IMR-90 (cell line): Measurements from ENCODE around the gene PPM1K. TPM values are rescaled to one million over a fixed set of nuclear protein-coding genes. Genes with fewer than 3 reads are reported as not detected.

ENCODE experiments used
- ATAC-seq: fragments of 200-7000 bp; cut with Tn5 transposase; 2 replicates; pipeline ENCODE4 v1.9.1; 2020; ENCODE audit warnings: low read depth, mild to moderate bottlenecking, moderate library complexity
- BruUV-seq: library from RNA; stranded (reverse); fragments of 400-500 nt; replicated peaks from 2 replicates; lab custom pipeline; 2021; lab: Mats Ljungman, UMichigan
- CTCF ChIA-PET: fragments of 300-600 bp; formaldehyde crosslinking; extraction: SDS; loops from one replicate; lab custom pipeline; 2021; ENCODE audit warnings: antibody characterized with exemption; lab: Yijun Ruan, JAX
- POLR2A ChIA-PET: fragments of 300-600 bp; sonication (Branson Sonifier 250); formaldehyde crosslinking; loops from one replicate; lab custom pipeline; 2022; ENCODE audit warnings: antibody characterized with exemption; ENCODE audit not compliant: unreplicated experiment; lab: Charles Lee
- DNase-seq: peaks from one replicate; pipeline ENCODE4 v3.0.0; 2013
- H2AFZ ChIP-seq: replicated peaks from 2 replicates; pipeline ENCODE3; 2013; ENCODE audit warnings: low read length, mild to moderate bottlenecking; ENCODE audit not compliant: poor library complexity
- H2AK5ac ChIP-seq: 2 replicates; pipeline ENCODE4 v1.6.1; 2013; ENCODE audit warnings: low read depth, low read length, inconsistent platforms
- H2AK9ac ChIP-seq: replicated peaks from 2 replicates; pipeline ENCODE3; 2013; ENCODE audit warnings: mild to moderate bottlenecking, low read depth, low read length, moderate library complexity; ENCODE audit not compliant: poor library complexity
- H2BK120ac ChIP-seq: 2 replicates; pipeline ENCODE4 v1.6.1; 2013; ENCODE audit warnings: low read depth, low read length, inconsistent platforms
- H2BK15ac ChIP-seq: 3 replicates; pipeline ENCODE4 v1.6.1; 2013; ENCODE audit warnings: low read depth, low read length, inconsistent platforms
- H2BK20ac ChIP-seq: 2 replicates; pipeline ENCODE4 v1.6.1; 2013; ENCODE audit warnings: low read depth, mild to moderate bottlenecking, inconsistent platforms, low read length, moderate library complexity
- H2BK5ac ChIP-seq: 2 replicates; pipeline ENCODE4 v1.6.1; 2013; ENCODE audit warnings: mild to moderate bottlenecking, low read depth, low read length, inconsistent platforms; ENCODE audit not compliant: poor library complexity, severe bottlenecking
- H3K14ac ChIP-seq: replicated peaks from 2 replicates; pipeline ENCODE4 v1.6.1; 2013; ENCODE audit warnings: low read depth, low read length, inconsistent platforms
- H3K18ac ChIP-seq: 2 replicates; pipeline ENCODE4 v1.6.1; 2013; ENCODE audit warnings: low read depth, low read length, control low read depth
- H3K23ac ChIP-seq: 2 replicates; pipeline ENCODE4 v1.6.1; 2013; ENCODE audit warnings: low read depth, low read length, inconsistent platforms
- H3K27ac ChIP-seq: 2 replicates; pipeline ENCODE4 v1.5.1; 2013; ENCODE audit warnings: mild to moderate bottlenecking, control low read depth, low read length; ENCODE audit not compliant: insufficient read depth
- H3K27me3 ChIP-seq: 2 replicates; pipeline ENCODE4 v1.6.1; 2013; ENCODE audit warnings: low read length; ENCODE audit not compliant: control insufficient read depth, insufficient read depth
- H3K36me3 ChIP-seq: 2 replicates; pipeline ENCODE4 v1.6.1; 2013; ENCODE audit warnings: low read length, mixed read lengths; ENCODE audit not compliant: control insufficient read depth, insufficient read depth
- H3K4ac ChIP-seq: 2 replicates; pipeline ENCODE4 v1.6.1; 2013; ENCODE audit warnings: low read depth, low read length, inconsistent platforms
- H3K4me1 ChIP-seq: 2 replicates; pipeline ENCODE4 v1.6.1; 2013; ENCODE audit warnings: low read length, mixed read lengths; ENCODE audit not compliant: control insufficient read depth, insufficient read depth
- H3K4me2 ChIP-seq: 2 replicates; pipeline ENCODE4 v1.6.1; 2013; ENCODE audit warnings: low read depth, mild to moderate bottlenecking, control low read depth, low read length, moderate library complexity
- H3K4me3 ChIP-seq: 2 replicates; pipeline ENCODE4 v1.5.1; 2013; ENCODE audit warnings: low read depth, mild to moderate bottlenecking, control low read depth, low read length, moderate library complexity; ENCODE audit not compliant: insufficient read depth
- H3K56ac ChIP-seq: 2 replicates; pipeline ENCODE4 v1.6.1; 2013; ENCODE audit warnings: low read length, inconsistent platforms; ENCODE audit not compliant: insufficient read depth; ENCODE audit errors: extremely low read depth
- H3K79me1 ChIP-seq, 2 experiments: 2 replicates each; pipeline ENCODE4 v1.6.1; 2013; ENCODE audit warnings: low read length in 2 of 2, inconsistent platforms in 1 of 2, low read depth in 1 of 2
- H3K9ac ChIP-seq: 2 replicates; pipeline ENCODE4 v1.6.1; 2013; ENCODE audit warnings: low read depth, low read length, control low read depth
- H3K9me1 ChIP-seq: 2 replicates; pipeline ENCODE4 v1.6.1; 2013; ENCODE audit warnings: low read length, inconsistent platforms; ENCODE audit not compliant: insufficient read depth
- H3K9me3 ChIP-seq: 2 replicates; pipeline ENCODE4 v1.6.1; 2013; ENCODE audit warnings: low read length; ENCODE audit not compliant: control insufficient read depth, insufficient read depth
- H4K20me1 ChIP-seq: 2 replicates; pipeline ENCODE4 v1.6.1; 2013; ENCODE audit warnings: low read length, inconsistent platforms; ENCODE audit not compliant: insufficient read depth
- H4K5ac ChIP-seq: 2 replicates; pipeline ENCODE4 v1.6.1; 2013; ENCODE audit warnings: mild to moderate bottlenecking, low read depth, low read length, control low read depth
- H4K8ac ChIP-seq, 2 experiments: 2 replicates each; pipeline ENCODE4 v1.6.1; 2013; ENCODE audit warnings: low read depth in 2 of 2, low read length in 2 of 2, control low read depth in 1 of 2, inconsistent platforms in 1 of 2
- H4K91ac ChIP-seq: 2 replicates; pipeline ENCODE4 v1.6.1; 2013; ENCODE audit warnings: low read depth, low read length, inconsistent platforms; ENCODE audit not compliant: insufficient read depth
- BHLHE40 ChIP-seq: fragments of 150-350 bp; IDR thresholded peaks from 2 replicates; pipeline ENCODE4 v1.6.1; 2016; ENCODE audit warnings: mild to moderate bottlenecking, low read depth, low read length
- CEBPB ChIP-seq: IDR thresholded peaks from 2 replicates; pipeline ENCODE4 v1.6.1; 2012; ENCODE audit warnings: low read depth, low read length, improper control_type of control experiment
- CHD1 ChIP-seq: IDR thresholded peaks from 2 replicates; pipeline ENCODE4 v1.6.1; 2012; ENCODE audit warnings: low read depth, low read length, improper control_type of control experiment
- CTCF ChIP-seq: conservative IDR thresholded peaks from 2 replicates; pipeline ENCODE4 v1.5.1; 2012; ENCODE audit warnings: mild to moderate bottlenecking, low read depth, low read length, improper control_type of control experiment
- FOS ChIP-seq: fragments of 150-350 bp; IDR thresholded peaks from 2 replicates; pipeline ENCODE4 v1.6.1; 2016; ENCODE audit warnings: low read depth, low read length
- MAFK ChIP-seq: IDR thresholded peaks from 2 replicates; pipeline ENCODE4 v1.6.1; 2012; ENCODE audit warnings: low read depth, low read length, improper control_type of control experiment
- MAZ ChIP-seq: IDR thresholded peaks from 2 replicates; pipeline ENCODE4 v1.6.1; 2012; ENCODE audit warnings: low read depth, mild to moderate bottlenecking, low read length, improper control_type of control experiment, moderate library complexity, borderline replicate concordance
- MXI1 ChIP-seq: IDR thresholded peaks from 2 replicates; pipeline ENCODE4 v1.6.1; 2012; ENCODE audit warnings: low read depth, mild to moderate bottlenecking, low read length, moderate library complexity, borderline replicate concordance
- NFE2L2 ChIP-seq: fragments of 150-350 bp; IDR thresholded peaks from 2 replicates; pipeline ENCODE4 v1.6.1; 2016; ENCODE audit warnings: low read depth, mild to moderate bottlenecking, low read length
- POLR2A ChIP-seq: IDR thresholded peaks from 2 replicates; pipeline ENCODE4 v1.6.1; 2012; ENCODE audit warnings: mild to moderate bottlenecking, low read depth, low read length
- RAD21 ChIP-seq: IDR thresholded peaks from 2 replicates; pipeline ENCODE4 v1.6.1; 2012; ENCODE audit warnings: low read length, improper control_type of control experiment
- RCOR1 ChIP-seq: IDR thresholded peaks from 2 replicates; pipeline ENCODE4 v1.6.1; 2012; ENCODE audit warnings: mild to moderate bottlenecking, low read length, improper control_type of control experiment; ENCODE audit not compliant: insufficient replicate concordance
- RFX5 ChIP-seq: IDR thresholded peaks from 2 replicates; pipeline ENCODE4 v1.8.0; 2012; ENCODE audit warnings: low read depth, mild to moderate bottlenecking, low read length, moderate library complexity
- SMC3 ChIP-seq: fragments of 150-350 bp; IDR thresholded peaks from 2 replicates; pipeline ENCODE4 v1.6.1; 2016; ENCODE audit warnings: low read depth, mild to moderate bottlenecking, antibody characterized with exemption, low read length, moderate library complexity
- USF2 ChIP-seq: fragments of 150-350 bp; IDR thresholded peaks from 2 replicates; pipeline ENCODE4 v1.6.1; 2017; ENCODE audit warnings: mild to moderate bottlenecking, antibody characterized with exemption, low read length, low read depth
- WGBS, 2 experiments: methylation state at CpG; one replicate each; pipeline versions ENCODE4 v1.1.5 to v1.1.7; 2013; ENCODE audit warnings: missing lambda C conversion rate in 2 of 2; ENCODE audit not compliant: insufficient read length in 1 of 2; ENCODE audit errors: extremely low coverage in 2 of 2; 5-methylcytosine and 5-hydroxymethylcytosine counted together
- dilution Hi-C: fragments of 300-500 bp; cut with HindIII; formaldehyde crosslinking; loops from one replicate; pipeline ENCODE4 v1.14.3; 2018; ENCODE audit warnings: low sequenced_read_pairs; ENCODE audit not compliant: unreplicated experiment
- in situ Hi-C: fragments of 300-500 bp; cut with MboI; formaldehyde crosslinking; loops from 3 replicates; pipeline ENCODE4 v1.14.3; 2019; ENCODE audit warnings: low sequenced_read_pairs, inconsistent platforms, mixed read lengths
- intact Hi-C: fragments of 100-400 bp; cut with micrococcal nuclease; formaldehyde crosslinking; loops from 2 replicates; pipeline ENCODE4 v1.10.0; 2022
- polyA plus RNA-seq, 3 experiments: library from polyadenylated mRNA; depleted of rRNA; stranded (reverse); fragments of >200 nt; gene quantifications; 2 replicates each; pipeline ENCODE4 v1.2.3, GENCODE V29; 2012; ENCODE audit warnings: low replicate concordance in 1 of 3
- total RNA-seq: library from RNA; depleted of rRNA; stranded (reverse); fragments of >200 nt; gene quantifications from 2 replicates; pipeline ENCODE4 v1.2.3, GENCODE V29; 2012

PPM1K gene
- total and polyA plus RNA-seq, 2 of the 4 experiments (the other 2 are of a cell fraction): 6.1 to 11.5 TPM

GRCh38 chr4:88244816-88245579, 39.4 kb downstream of the PPM1K start:
- DNase-seq: no peak
- Histone ChIP-seq H2AK5ac (no peak overlapping the region), H3K79me1 (no peaks in the 10 kb centered on the region), H3K4me2 (no peak overlapping the region), H3K36me3 (no peaks in the 10 kb centered on the region), H3K18ac (no peak overlapping the region), H3K4me1 (no peaks in the 10 kb centered on the region), H2AK9ac (no peak overlapping the region), H4K5ac (no peak overlapping the region), H3K14ac (no peak overlapping the region), H3K27me3 (no peaks in the 10 kb centered on the region; the same call in 1 of the 2 replicates), H3K9ac (no peak overlapping the region), H4K91ac (no peak overlapping the region), H3K56ac (no peak overlapping the region), H2BK15ac (no peak overlapping the region), H3K9me1 (no peaks in the 10 kb centered on the region), H2BK5ac (no peak overlapping the region), H3K4ac (no peak overlapping the region), H2BK20ac (no peak overlapping the region), H4K20me1 (no peaks in the 10 kb centered on the region), H3K27ac (no peak overlapping the region), H4K8ac (no peak overlapping the region), H3K9me3 (no peaks in the 10 kb centered on the region), H2AFZ (peak overlapping the region; percentile 66), H2BK120ac (no peak overlapping the region), H3K4me3 (no peak overlapping the region), H3K23ac (no peak overlapping the region)
- in situ Hi-C loops: no loop called here
- ChIA-PET CTCF (no interaction called here), POLR2A (no interaction called here)
- no TSS peak for BruUV-seq
- intact Hi-C loops: no loop called here
- 92% methylated on average over 7 of the region's 17 CpGs; no CpG with 5 or more reads in 1 of the 2 experiments for WGBS, 2 experiments
- no peak for ATAC-seq
- dilution Hi-C loops: loop anchor here (25.0 kb wide), 1 partner anchor 267 kb away; the partner anchor contains the start of gene PYURF
- no peak for TF ChIP-seq MAFK
- no peak for TF ChIP-seq CEBPB
- no peak for TF ChIP-seq RAD21
- TF ChIP-seq BHLHE40: no peak
- TF ChIP-seq NFE2L2: no peak
- no peak for TF ChIP-seq RCOR1
- no peak for TF ChIP-seq SMC3
- TF ChIP-seq FOS: no peak
- TF ChIP-seq CHD1: no peak
- no peak for TF ChIP-seq MXI1
- no peak for TF ChIP-seq POLR2A
- TF ChIP-seq USF2: no peak
- TF ChIP-seq CTCF: no peak
- TF ChIP-seq RFX5: no peak
- no peak for TF ChIP-seq MAZ
